HG03565 (cell line): ENCODE results near the gene PCSK2.
"Not testable (repeated sequence)": the region's sequence is repeated elsewhere in the genome, so short reads cannot be mapped to it uniquely, and the experiment has no call there.

Experiments
- ATAC-seq: cut with Tn5 transposase; IDR thresholded peaks from one replicate; pipeline ENCODE4 v1.9.1; 2021; ENCODE audit warnings: mild to moderate bottlenecking, moderate library complexity; ENCODE audit not compliant: unreplicated experiment

PCSK2 gene

DNA sequence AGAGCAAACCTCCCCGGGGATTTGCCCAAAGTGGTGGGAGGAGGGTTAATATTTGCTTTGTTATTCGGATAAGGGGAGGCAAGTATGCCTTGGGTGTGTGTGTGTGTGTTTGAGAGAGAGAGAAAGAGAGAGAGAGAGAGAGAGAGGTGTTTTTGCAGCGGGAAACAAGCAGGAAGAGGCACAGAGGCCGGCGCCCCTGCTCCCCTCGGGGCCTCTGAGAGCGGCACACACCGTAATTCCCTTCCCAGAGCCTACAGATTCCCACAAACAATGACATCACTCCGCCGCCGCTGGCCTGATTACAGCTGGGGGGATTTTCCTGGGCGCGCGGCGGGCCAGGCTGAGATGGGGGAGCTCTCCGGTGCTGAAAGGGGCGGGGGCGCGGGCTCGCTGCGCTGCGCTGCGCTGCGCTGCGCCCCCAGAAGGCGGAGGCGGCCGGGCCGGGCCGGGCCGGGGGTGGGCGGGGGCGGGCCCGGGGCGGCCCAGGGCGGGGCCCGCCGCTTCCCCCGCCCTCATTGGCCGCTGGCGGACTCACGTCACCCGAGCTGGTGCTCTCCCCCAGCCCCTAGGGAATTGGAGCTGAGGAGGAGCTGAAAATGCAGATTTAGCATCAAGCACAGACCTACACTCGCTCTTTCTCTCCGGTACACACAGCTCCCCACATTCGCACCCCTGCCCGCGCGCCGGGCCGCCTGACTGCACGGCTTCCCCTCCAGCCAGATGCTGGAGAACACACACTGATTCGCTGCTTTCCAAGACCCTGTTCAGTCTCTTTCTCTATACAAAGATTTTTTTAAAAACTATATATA lies at the start of gene PCSK2:
TSS of gene PCSK2 (plus strand) at position 631 of the 809 bp plus-strand sequence. CDS start 266 bp downstream, outside the sequence.
- no peak for ATAC-seq

GRCh38 chr20:17177341-17177740 lies 49.5 kb upstream of the PCSK2 start:
- ATAC-seq, result no peak

DNA sequence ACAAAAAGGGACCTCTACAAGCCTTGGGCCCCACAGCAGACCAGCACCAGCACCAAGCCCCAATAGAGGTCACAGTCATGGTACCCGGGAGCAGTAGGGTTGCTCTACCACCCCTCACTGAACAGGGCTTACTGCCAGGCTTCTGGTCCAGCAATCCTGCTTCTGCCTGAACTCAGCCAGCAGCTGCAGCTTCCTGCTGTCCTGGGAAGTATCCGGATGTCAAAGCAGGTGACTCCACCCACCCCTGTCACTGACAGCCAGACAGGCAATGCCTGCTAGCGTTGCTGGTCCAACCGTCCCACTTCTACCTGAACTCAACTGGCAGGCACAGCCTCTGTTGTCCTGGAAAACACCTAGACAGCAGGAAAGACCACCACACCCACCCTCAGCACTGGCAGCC lies 47.0 kb upstream of the PCSK2 start:
- no peak for ATAC-seq

GRCh38 chr20:17189976-17190695 lies 36.7 kb upstream of the PCSK2 start:
- ATAC-seq, result no peak

- ATAC-seq, result no peak
Measured at GRCh38 chr20:17197041-17197440, 29.8 kb upstream of the PCSK2 start.

DNA sequence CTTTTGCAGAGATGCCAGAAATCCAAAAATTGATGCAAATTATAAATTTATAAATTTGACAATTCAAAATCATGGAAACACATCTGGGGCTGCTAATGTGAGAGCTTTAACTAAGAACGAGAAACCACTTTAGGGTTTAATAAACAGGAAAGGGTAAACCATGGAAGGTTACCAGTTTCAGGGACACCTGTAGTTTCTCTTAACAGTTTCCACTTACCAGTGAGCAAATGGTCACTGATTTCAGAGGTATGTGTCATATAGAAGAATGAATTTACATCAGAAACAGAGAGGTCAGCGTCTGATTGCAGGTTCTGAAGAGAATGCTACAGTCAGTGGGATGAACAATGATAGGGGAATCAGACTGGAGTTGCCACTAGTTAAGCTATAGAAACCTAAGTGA lies 24.8 kb upstream of the PCSK2 start:
- ATAC-seq, result no peak

- ATAC-seq, result no peak
Measured at GRCh38 chr20:17202673-17203072, 24.2 kb upstream of the PCSK2 start.

GRCh38 chr20:17205084-17205813 lies 21.6 kb upstream of the PCSK2 start:
- no peak for ATAC-seq

DNA sequence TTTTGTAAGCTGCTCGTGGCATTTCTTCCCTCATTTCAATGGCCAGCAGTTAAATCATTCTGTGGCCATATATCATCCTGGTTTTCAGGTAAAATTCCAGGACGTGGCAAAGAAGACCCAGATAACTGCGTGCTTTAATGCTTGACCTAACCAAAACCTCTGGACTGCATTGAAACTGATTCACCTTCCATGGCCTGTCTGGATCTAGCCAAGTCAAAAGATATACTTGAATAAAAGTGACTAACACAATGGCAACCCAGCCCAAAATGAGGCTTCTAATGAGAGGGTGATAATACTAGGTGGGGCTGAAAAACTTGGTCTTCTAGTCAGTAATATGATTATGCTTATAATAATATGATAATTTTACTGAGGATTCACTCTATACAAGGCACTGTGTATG lies 16.5 kb upstream of the PCSK2 start:
- ATAC-seq, result no peak

DNA sequence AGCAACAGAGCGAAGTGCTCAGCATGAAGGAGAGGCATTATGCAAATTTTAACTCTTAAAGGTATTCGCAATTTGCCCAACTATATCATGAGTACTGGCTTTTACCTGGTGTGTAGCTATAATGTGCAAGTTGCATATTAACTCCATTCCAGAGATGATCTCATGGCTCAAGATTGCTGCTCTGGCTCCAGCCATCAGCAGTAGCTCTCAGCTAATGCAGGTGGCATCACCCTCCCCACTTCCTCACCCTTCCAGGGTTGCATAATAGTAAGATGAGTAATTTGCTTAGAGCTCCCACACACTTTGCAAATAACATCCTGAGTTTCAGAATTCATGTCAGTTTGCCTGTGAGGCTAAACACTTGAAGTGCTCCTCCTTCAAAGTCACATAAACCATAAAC lies 15.9 kb upstream of the PCSK2 start:
- no peak for ATAC-seq

DNA sequence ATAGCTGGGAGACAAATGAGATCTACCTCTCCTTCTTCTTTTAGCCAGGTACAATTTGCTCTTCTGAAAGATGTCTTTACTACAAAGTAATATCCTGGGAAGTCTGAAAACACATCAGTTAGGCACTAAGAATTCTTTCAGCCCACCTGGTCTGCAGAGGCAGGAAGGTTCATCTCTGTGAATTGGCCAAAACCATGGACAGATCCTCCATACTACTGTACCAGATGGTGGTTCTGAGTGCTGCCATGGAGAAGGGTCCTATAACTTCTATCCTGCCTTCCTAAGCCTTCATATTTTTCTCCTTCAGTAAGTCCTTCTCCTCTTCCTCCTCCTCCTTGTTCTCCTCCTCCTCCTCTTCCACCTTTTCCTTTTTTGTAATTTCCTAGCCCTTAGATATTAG lies 11.7 kb upstream of the PCSK2 start:
- ATAC-seq, result no peak

- not testable (repeated sequence) for ATAC-seq
Measured at GRCh38 chr20:17219856-17220255, 7.0 kb upstream of the PCSK2 start.

DNA sequence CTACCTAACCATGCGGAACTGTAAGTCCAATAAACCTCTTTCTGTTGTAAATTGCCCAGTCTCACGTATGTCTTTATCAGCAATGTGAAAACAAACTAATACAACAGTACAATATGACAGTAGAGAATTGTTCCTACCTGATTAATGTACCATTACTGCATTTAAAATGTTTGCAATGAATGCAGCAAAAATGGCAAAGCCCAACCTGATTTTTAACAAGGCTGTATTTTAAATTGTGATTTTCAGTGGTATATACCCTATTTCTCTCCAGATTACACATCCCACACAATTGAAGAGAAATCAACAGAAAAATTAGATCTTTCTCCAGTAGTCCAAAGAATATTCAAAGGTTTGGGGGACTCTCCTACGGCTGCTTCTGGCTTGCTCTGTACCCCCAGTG lies 3.3 kb upstream of the PCSK2 start:
- ATAC-seq, result no peak

DNA sequence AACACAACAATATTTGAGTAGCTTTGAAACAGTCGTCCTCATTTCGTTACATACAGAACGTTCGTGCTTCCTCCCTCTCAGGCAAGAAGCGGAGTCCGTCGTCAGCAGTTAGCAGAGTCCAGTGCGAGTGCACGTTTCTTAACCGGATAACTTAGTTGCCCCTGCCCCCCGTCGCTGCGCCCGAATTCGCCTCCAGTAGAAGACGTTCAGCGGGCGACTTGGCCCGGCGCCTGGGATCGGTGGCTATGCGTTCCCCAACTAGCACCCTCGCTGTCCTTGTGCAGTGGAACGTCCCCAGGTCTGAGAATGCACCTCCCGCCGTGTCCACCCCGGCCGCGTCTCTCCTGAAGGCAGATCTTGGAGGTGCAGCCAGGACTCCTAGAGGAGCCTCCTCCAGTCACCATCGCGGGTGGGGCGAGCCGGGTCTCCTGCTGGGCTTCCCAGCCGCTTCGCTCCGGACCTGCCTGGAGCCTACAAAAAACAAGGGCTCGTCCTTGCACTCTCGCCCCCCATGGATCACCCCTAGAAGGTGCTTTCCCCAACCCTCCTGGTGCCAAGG lies 910 bp upstream of the PCSK2 start:
- ATAC-seq, result no peak

GRCh38 chr20:17227219-17227575 lies 357 bp downstream of the PCSK2 start:
- no peak for ATAC-seq

- no peak for ATAC-seq
Measured at GRCh38 chr20:17227669-17228623, 1.1 kb downstream of the PCSK2 start.

DNA sequence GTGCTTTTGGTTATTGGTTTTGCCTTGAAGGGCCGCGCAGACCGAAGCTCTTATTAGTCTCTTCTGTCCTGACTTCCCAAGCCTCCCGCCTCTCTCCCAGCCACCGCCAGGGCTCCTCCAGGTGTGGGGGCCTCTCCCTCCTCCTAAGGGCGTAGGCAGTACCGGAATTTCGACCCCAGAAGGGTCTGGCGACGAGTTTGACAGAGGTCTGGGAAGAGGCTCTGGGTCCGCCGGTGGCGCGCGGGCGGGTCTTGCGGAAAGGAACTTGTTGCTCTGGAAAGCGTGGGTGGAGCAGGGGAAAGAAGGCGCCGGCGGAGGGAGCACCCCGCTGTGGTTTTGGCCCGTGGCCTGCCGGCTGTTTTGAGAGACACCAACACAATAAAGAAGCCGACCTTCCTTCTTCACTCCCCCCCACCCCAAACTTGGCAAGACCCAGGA lies 1.8 kb downstream of the PCSK2 start:
- no peak for ATAC-seq

- no peak for ATAC-seq
Measured at GRCh38 chr20:17229256-17229655, 2.4 kb downstream of the PCSK2 start.

DNA sequence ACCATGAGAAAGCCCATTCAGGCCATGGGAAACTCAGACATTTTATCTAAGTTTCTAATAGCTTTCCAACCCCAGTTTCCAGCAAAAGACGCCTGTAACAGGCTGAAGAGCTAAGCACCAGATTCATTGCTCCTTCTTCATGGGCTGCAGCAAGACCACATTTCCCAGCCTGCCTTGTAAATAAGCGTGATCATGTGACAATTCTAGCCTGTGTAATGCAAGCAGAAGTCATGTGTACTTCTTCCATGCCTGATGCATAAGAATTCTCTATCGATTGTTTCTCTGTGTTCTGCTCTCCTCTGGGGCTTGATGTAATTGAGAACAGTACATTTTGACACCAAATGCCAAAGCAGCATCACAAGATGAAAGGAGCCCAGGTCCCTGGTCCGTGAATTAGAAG lies 6.8 kb downstream of the PCSK2 start:
- ATAC-seq, result no peak

GRCh38 chr20:17236766-17237165 lies 9.9 kb downstream of the PCSK2 start:
- no peak for ATAC-seq
